HepG2 (cell line): ENCODE measurements around the gene ATRNL1. TPM values are rescaled to one million over a fixed set of nuclear protein-coding genes. Genes with fewer than 3 reads are reported as not detected.

Source experiments
- ATAC-seq: fragments of 200-7000 bp; cut with Tn5 transposase; 3 replicates; pipeline ENCODE4 v1.9.1; 2020; ENCODE audit warnings: mild to moderate bottlenecking, moderate library complexity
- BruUV-seq: library from RNA; stranded (reverse); fragments of 400-500 nt; replicated peaks from 2 replicates; lab custom pipeline; 2021; lab: Mats Ljungman, UMichigan
- CTCF ChIA-PET: fragments of 300-600 bp; formaldehyde crosslinking; extraction: SDS; loops from one replicate; lab custom pipeline; 2021; ENCODE audit warnings: low total read pairs, inconsistent platforms, low intra/inter-chr PET ratio; lab: Yijun Ruan, JAX
- POLR2A ChIA-PET: fragments of 350-600 bp; sonication (Branson Sonifier 250); formaldehyde crosslinking; loops from one replicate; lab custom pipeline; 2020; ENCODE audit warnings: antibody characterized with exemption, inconsistent platforms; lab: Yijun Ruan, JAX
- DNase-seq: peaks from one replicate; pipeline ENCODE4 v3.0.0-alpha.2; 2015; ENCODE audit warnings: low spot score
- FAIRE-seq: peaks from 3 replicates; lab custom pipeline; 2011; peaks lifted over from hg19 to GRCh38; lab: Jason Lieb, UNC
- H2AFZ ChIP-seq: one replicate; pipeline ENCODE4 v1.6.1; 2011; ENCODE audit warnings: low read length, inconsistent platforms
- H3K27ac ChIP-seq: fragments of 300-600 bp; 3 replicates; pipeline ENCODE4 v1.8.0; 2011; ENCODE audit warnings: mixed run types, mild to moderate bottlenecking, mixed read lengths, low read length, inconsistent platforms; ENCODE audit not compliant: insufficient read depth; ENCODE audit errors: extremely low read length
- H3K27me3 ChIP-seq, 2 experiments: fragments of 200-600 bp in 1 of 2; 2 replicates in 1 of 2; 3 replicates in 1 of 2; pipeline versions ENCODE4 v1.6.0 to v1.8.0; 2011; ENCODE audit warnings: low read length in 2 of 2, mild to moderate bottlenecking in 2 of 2, moderate library complexity in 2 of 2, inconsistent platforms in 1 of 2; ENCODE audit not compliant: insufficient read depth in 2 of 2, control insufficient read depth in 1 of 2
- H3K36me3 ChIP-seq, 2 experiments: fragments of 200-600 bp in 1 of 2; replicated peaks in 1 of 2; 2 replicates in 1 of 2; 3 replicates in 1 of 2; pipeline versions ENCODE4 v1.5.1 to v1.8.0; 2011; ENCODE audit warnings: low read length in 2 of 2, inconsistent platforms in 1 of 2; ENCODE audit not compliant: insufficient read depth in 2 of 2, control insufficient read depth in 1 of 2
- H3K4me1 ChIP-seq: 2 replicates; pipeline ENCODE4 v1.5.1; 2012; ENCODE audit warnings: low read length, inconsistent platforms; ENCODE audit not compliant: insufficient read depth
- H3K4me2 ChIP-seq: 2 replicates; pipeline ENCODE4 v1.6.0; 2011; ENCODE audit warnings: low read depth, low read length, inconsistent platforms
- H3K4me3 ChIP-seq, 3 experiments: fragments of 200-600 bp in 1 of 3; sonication (generic), shearing (Covaris generic) in 1 of 3; replicated peaks in 1 of 3; 2 replicates each; pipeline ENCODE4 v1.5.1; 2011 to 2016; ENCODE audit warnings: low read length in 3 of 3, inconsistent platforms in 2 of 3, low read depth in 2 of 3, mild to moderate bottlenecking in 2 of 3, control low read depth in 1 of 3, mixed read lengths in 1 of 3; ENCODE audit not compliant: insufficient read depth in 1 of 3
- H3K79me2 ChIP-seq: one replicate; pipeline ENCODE4 v1.6.1; 2011; ENCODE audit warnings: low read length, inconsistent platforms; ENCODE audit not compliant: insufficient read depth
- H3K9ac ChIP-seq: 2 replicates; pipeline ENCODE4 v1.6.0; 2011; ENCODE audit warnings: mild to moderate bottlenecking, low read depth, low read length, inconsistent platforms; ENCODE audit not compliant: insufficient read depth
- H3K9me3 ChIP-seq: 2 replicates; pipeline ENCODE4 v1.5.1; 2012; ENCODE audit warnings: mild to moderate bottlenecking, low read length
- H4K20me1 ChIP-seq: 2 replicates; pipeline ENCODE4 v1.6.0; 2011; ENCODE audit warnings: inconsistent platforms, mild to moderate bottlenecking, low read length, moderate library complexity; ENCODE audit not compliant: insufficient read depth
- GPN1 ChIP-seq: sonication (generic); formaldehyde crosslinking; IDR thresholded peaks from 2 replicates; pipeline ENCODE4 v1.5.1; 2020; ENCODE audit warnings: missing genetic modification reagents, borderline replicate concordance
- IRX3 ChIP-seq: sonication (generic); formaldehyde crosslinking; IDR thresholded peaks from 2 replicates; pipeline ENCODE4 v1.8.1; 2023; ENCODE audit warnings: mild to moderate bottlenecking, low read depth, missing genetic modification reagents, borderline replicate concordance
- KAT2B ChIP-seq: fragments of 150-350 bp; IDR thresholded peaks from 2 replicates; pipeline ENCODE4 v1.6.1; 2014; ENCODE audit warnings: low read depth, low read length, borderline replicate concordance
- TRIM24 ChIP-seq: sonication (generic); formaldehyde crosslinking; IDR thresholded peaks from 2 replicates; pipeline ENCODE4 v1.8.0; 2022; ENCODE audit warnings: mild to moderate bottlenecking, missing genetic modification reagents
- ZNF274 ChIP-seq: sonication (generic); formaldehyde crosslinking; IDR thresholded peaks from 2 replicates; pipeline ENCODE4 v1.5.1; 2020; ENCODE audit warnings: mild to moderate bottlenecking, missing genetic modification reagents
- ZNF619 ChIP-seq: sonication (generic); formaldehyde crosslinking; IDR thresholded peaks from 2 replicates; pipeline ENCODE4 v1.4.0; 2020; ENCODE audit warnings: mild to moderate bottlenecking, missing genetic modification reagents
- ZNF792 ChIP-seq: IDR thresholded peaks from 2 replicates; pipeline ENCODE4 v1.6.1; 2016
- WGBS: methylation state at CpG from one replicate; pipeline ENCODE4 v1.1.6; 2017; ENCODE audit warnings: low lambda C conversion rate; 5-methylcytosine and 5-hydroxymethylcytosine counted together
- in situ Hi-C: cut with HindIII; loops from 2 replicates; pipeline ENCODE4 v1.10.0; 2017; ENCODE audit warnings: low pct_unique_long_range_greater_than_20kb; ENCODE audit not compliant: extremely low pct_ligation_motif_present
- intact Hi-C: fragments of 100-400 bp; cut with micrococcal nuclease; formaldehyde crosslinking; loops from one replicate; pipeline ENCODE4 v1.10.0; 2022; ENCODE audit not compliant: unreplicated experiment
- polyA plus RNA-seq, 8 experiments: library from polyadenylated mRNA; depleted of rRNA in 3 of 8; stranded (reverse) in 7 of 8; unstranded in 1 of 8; fragments of >200 nt; fragmentation: Illumina TruSeq in 4 of 8; extraction: Trizol in 4 of 8; gene quantifications; 2 replicates each; pipeline versions ENCODE4 v1.2.1 to v1.2.3, GENCODE V29; 2011 to 2016; ENCODE audit warnings: low read depth in 4 of 8, missing spikeins in 1 of 8, mixed read lengths in 1 of 8; ENCODE audit not compliant: insufficient read depth in 1 of 8
- total RNA-seq, 5 experiments: library from RNA; depleted of rRNA; stranded (reverse); fragments of >200 nt; fragmentation: Illumina TruSeq; extraction: Trizol; gene quantifications; 2 replicates each; pipeline ENCODE4 v1.2.3, GENCODE V29; 2016; ENCODE audit warnings: low read depth in 1 of 5
- TF ChIP-seq, protein P1 (sequence below): sonication (generic); formaldehyde crosslinking; IDR thresholded peaks from 2 replicates; pipeline ENCODE4 v1.5.0; 2020; ENCODE audit warnings: missing genetic modification reagents
- TF ChIP-seq, protein P2 (sequence below): fragments of 450-650 bp; IDR thresholded peaks from 2 replicates; pipeline ENCODE4 v1.6.1; 2017
- TF ChIP-seq, protein P3 (sequence below): sonication (generic); formaldehyde crosslinking; IDR thresholded peaks from 2 replicates; pipeline ENCODE4 v1.5.1; 2020; ENCODE audit warnings: missing genetic modification reagents, mild to moderate bottlenecking, borderline replicate concordance
- TF ChIP-seq, protein P4 (sequence below): sonication (generic); formaldehyde crosslinking; IDR thresholded peaks from 2 replicates; pipeline ENCODE4 v1.5.0; 2020; ENCODE audit warnings: mild to moderate bottlenecking, missing genetic modification reagents
- TF ChIP-seq, protein P5 (sequence below): IDR thresholded peaks from 2 replicates; pipeline ENCODE4 v1.6.1; 2016; ENCODE audit warnings: mild to moderate bottlenecking

ATRNL1 gene
- total and polyA plus RNA-seq, 2 of the 13 experiments (the other 11 are each of a cell fraction or from before 2014, with no cell fraction given), result 0.04 TPM; not detected in 1

DNA sequence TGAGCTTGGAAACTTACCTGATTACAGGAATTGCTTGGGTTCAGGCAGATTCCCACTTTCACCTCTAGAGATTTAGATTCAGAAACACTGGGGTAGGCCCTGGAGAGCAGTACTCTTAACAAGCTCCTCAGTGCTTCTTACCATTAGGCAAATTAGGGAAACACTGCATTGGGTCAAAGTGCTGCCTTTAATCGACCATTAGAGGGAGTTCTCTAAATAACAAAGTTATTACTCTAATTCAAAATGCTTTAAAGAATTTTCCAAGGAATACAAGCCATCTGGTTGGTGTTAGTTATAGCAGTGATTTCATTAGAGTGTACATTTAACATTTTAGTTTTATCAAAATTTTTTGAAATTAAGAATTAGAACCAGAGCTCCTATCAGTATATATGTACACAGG is 855.3 kb downstream of the ATRNL1 start (continued):
- TF ChIP-seq, protein P1, sequence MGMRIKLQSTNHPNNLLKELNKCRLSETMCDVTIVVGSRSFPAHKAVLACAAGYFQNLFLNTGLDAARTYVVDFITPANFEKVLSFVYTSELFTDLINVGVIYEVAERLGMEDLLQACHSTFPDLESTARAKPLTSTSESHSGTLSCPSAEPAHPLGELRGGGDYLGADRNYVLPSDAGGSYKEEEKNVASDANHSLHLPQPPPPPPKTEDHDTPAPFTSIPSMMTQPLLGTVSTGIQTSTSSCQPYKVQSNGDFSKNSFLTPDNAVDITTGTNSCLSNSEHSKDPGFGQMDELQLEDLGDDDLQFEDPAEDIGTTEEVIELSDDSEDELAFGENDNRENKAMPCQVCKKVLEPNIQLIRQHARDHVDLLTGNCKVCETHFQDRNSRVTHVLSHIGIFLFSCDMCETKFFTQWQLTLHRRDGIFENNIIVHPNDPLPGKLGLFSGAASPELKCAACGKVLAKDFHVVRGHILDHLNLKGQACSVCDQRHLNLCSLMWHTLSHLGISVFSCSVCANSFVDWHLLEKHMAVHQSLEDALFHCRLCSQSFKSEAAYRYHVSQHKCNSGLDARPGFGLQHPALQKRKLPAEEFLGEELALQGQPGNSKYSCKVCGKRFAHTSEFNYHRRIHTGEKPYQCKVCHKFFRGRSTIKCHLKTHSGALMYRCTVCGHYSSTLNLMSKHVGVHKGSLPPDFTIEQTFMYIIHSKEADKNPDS, result no peak
- no peak for TF ChIP-seq ZNF619 (CRISPR knock-in tag)
- TF ChIP-seq GPN1, result no peak

DNA sequence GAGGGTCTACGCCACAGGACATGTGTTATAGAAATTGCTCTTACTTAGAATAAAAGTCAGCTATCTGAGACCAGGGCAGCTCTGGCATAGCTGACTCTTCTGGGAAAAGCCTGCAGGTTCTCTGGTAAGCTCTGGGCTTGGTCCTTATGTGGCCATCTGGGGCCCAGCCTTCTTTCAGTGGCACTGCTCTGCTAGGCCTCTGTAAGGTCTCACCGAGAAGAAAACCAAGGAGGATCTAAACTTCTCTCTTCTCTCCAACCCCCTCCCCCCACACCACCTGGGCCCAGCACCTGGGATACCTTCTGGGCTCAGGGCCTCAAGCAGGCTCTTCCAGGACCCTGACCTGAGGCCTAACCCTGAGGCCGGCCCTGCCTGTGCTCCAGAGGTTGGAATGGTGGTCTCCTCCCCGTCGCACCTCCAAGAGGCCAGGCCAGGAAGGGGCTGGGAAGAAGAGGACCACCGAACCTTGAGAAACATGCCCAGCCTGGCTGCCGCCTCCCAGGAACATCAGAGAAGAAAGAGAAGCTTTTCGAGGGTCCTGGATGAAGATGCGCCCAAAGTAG is 856.2 kb downstream of the ATRNL1 start:
- Histone ChIP-seq H2AFZ (no peak overlapping the region), H3K4me3 (no peak overlapping the region), H4K20me1 (no peaks in the 10 kb centered on the region), H3K9ac (no peak overlapping the region), H3K79me2 (no peaks in the 10 kb centered on the region), H3K9me3 (no peaks in the 10 kb centered on the region), H3K4me1 (no peaks in the 10 kb centered on the region), H3K4me2 (no peak overlapping the region), H3K27me3 (no peaks in the 10 kb centered on the region; a peak in 1 of 5 replicates), H3K36me3 (no peaks in the 10 kb centered on the region), H3K27ac (no peak overlapping the region)
- no peak for ATAC-seq
- intact Hi-C loops (no loop called here), in situ Hi-C loops (no loop called here)
- no peak for FAIRE-seq
- WGBS, result 45% methylated on average over 8 of the region's 9 CpGs
- CTCF ChIA-PET, result no interaction called here
- no TSS peak for BruUV-seq
- no peak for DNase-seq
- POLR2A ChIA-PET, result no interaction called here
- TF ChIP-seq, protein P2, sequence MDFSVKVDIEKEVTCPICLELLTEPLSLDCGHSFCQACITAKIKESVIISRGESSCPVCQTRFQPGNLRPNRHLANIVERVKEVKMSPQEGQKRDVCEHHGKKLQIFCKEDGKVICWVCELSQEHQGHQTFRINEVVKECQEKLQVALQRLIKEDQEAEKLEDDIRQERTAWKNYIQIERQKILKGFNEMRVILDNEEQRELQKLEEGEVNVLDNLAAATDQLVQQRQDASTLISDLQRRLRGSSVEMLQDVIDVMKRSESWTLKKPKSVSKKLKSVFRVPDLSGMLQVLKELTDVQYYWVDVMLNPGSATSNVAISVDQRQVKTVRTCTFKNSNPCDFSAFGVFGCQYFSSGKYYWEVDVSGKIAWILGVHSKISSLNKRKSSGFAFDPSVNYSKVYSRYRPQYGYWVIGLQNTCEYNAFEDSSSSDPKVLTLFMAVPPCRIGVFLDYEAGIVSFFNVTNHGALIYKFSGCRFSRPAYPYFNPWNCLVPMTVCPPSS, result no peak
- TF ChIP-seq, protein P3, sequence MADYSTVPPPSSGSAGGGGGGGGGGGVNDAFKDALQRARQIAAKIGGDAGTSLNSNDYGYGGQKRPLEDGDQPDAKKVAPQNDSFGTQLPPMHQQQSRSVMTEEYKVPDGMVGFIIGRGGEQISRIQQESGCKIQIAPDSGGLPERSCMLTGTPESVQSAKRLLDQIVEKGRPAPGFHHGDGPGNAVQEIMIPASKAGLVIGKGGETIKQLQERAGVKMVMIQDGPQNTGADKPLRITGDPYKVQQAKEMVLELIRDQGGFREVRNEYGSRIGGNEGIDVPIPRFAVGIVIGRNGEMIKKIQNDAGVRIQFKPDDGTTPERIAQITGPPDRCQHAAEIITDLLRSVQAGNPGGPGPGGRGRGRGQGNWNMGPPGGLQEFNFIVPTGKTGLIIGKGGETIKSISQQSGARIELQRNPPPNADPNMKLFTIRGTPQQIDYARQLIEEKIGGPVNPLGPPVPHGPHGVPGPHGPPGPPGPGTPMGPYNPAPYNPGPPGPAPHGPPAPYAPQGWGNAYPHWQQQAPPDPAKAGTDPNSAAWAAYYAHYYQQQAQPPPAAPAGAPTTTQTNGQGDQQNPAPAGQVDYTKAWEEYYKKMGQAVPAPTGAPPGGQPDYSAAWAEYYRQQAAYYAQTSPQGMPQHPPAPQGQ (CRISPR knock-in tag), result no peak
- TF ChIP-seq ZNF274 (CRISPR knock-in tag) (no peak), ZNF792 (CRISPR knock-in tag) (no peak), IRX3 (CRISPR knock-in tag) (no peak), KAT2B (no peak), TRIM24 (CRISPR knock-in tag) (no peak)
- TF ChIP-seq, protein P4, sequence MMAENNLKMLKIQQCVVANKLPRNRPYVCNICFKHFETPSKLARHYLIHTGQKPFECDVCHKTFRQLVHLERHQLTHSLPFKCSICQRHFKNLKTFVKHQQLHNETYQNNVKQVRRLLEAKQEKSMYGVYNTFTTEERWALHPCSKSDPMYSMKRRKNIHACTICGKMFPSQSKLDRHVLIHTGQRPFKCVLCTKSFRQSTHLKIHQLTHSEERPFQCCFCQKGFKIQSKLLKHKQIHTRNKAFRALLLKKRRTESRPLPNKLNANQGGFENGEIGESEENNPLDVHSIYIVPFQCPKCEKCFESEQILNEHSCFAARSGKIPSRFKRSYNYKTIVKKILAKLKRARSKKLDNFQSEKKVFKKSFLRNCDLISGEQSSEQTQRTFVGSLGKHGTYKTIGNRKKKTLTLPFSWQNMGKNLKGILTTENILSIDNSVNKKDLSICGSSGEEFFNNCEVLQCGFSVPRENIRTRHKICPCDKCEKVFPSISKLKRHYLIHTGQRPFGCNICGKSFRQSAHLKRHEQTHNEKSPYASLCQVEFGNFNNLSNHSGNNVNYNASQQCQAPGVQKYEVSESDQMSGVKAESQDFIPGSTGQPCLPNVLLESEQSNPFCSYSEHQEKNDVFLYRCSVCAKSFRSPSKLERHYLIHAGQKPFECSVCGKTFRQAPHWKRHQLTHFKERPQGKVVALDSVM (CRISPR knock-in tag), result no peak
- TF ChIP-seq, protein P5, sequence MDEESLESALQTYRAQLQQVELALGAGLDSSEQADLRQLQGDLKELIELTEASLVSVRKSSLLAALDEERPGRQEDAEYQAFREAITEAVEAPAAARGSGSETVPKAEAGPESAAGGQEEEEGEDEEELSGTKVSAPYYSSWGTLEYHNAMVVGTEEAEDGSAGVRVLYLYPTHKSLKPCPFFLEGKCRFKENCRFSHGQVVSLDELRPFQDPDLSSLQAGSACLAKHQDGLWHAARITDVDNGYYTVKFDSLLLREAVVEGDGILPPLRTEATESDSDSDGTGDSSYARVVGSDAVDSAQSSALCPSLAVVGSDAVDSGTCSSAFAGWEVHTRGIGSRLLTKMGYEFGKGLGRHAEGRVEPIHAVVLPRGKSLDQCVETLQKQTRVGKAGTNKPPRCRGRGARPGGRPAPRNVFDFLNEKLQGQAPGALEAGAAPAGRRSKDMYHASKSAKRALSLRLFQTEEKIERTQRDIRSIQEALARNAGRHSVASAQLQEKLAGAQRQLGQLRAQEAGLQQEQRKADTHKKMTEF (CRISPR knock-in tag), result no peak
